ENCODE data around the gene STK24.
A peak's percentile ranks its signal among the peaks of the same experiment; 100 is the strongest.

- TF ChIP-seq RCOR1 (conservative IDR thresholded peaks at IDR 0.05; ENCODE audit: low read depth, low read length), result no peak
- TF ChIP-seq EP300 (IDR thresholded peaks at IDR 0.05; ENCODE audit: borderline replicate concordance in 1 of 2, control insufficient read depth in 1 of 2, low read depth in 2 of 2, low read length in 2 of 2), result no peak
- no peak for TF ChIP-seq RAD21 (IDR thresholded peaks at IDR 0.05; ENCODE audit: insufficient read depth, low read depth, low read length)
- no peak for TF ChIP-seq ZZZ3 (IDR thresholded peaks at IDR 0.05; ENCODE audit: control insufficient read depth, insufficient read length, low read depth)
- TF ChIP-seq CTCF (IDR thresholded peaks at IDR 0.05 in 2 of 3, conservative IDR thresholded peaks at IDR 0.05 in 1 of 3; ENCODE audit: control insufficient read depth in 2 of 3, extremely low read depth in 1 of 3, insufficient read depth in 1 of 3, low read depth in 3 of 3, low read length in 3 of 3), result peak in 1 of 3 experiments; percentile 21; a peak in 1 of 6 replicates
- no peak for TF ChIP-seq JUND (IDR thresholded peaks at IDR 0.05; ENCODE audit: low read depth, low read length)
- TF ChIP-seq ZSCAN29 (IDR thresholded peaks at IDR 0.05), result no peak
- no peak for TF ChIP-seq PBX3 (IDR thresholded peaks at IDR 0.05; ENCODE audit: insufficient replicate concordance, low read depth, low read length)
Measured at GRCh38 chr13:98397221-98397620, 179.7 kb downstream of the STK24 start.
